DMS153 (cell line): ENCODE results near the gene IL5.

Experiments used
- DNase-seq: peaks from one replicate; lab custom pipeline; 2025; lab: John Stamatoyannopoulos, UW

IL5 gene

GRCh38 chr5:132498686-132499271 lies 44.5 kb downstream of the IL5 start:
- DNase-seq: no peak

GRCh38 chr5:132498152-132498551 lies 45.2 kb downstream of the IL5 start:
- DNase-seq: no peak

GRCh38 chr5:132497488-132497997 lies 45.8 kb downstream of the IL5 start:
- DNase-seq: no peak

- DNase-seq: peak; percentile 48
Measured at GRCh38 chr5:132496631-132497487, 46.5 kb downstream of the IL5 start.

GRCh38 chr5:132496191-132496630 lies 47.1 kb downstream of the IL5 start:
- DNase-seq: peak; percentile 77

GRCh38 chr5:132495667-132496190 lies 47.6 kb downstream of the IL5 start:
- DNase-seq: peak; percentile 52

GRCh38 chr5:132493821-132494220 lies 49.5 kb downstream of the IL5 start:
- no peak for DNase-seq

GRCh38 chr5:132493241-132493640 lies 50.1 kb downstream of the IL5 start:
- DNase-seq: no peak

GRCh38 chr5:132492386-132493125 lies 50.8 kb downstream of the IL5 start:
- no peak for DNase-seq
